GM23338 (cell line): ENCODE data around the gene MSN. TPM values are rescaled to one million over a fixed set of nuclear protein-coding genes. Genes with fewer than 3 reads are reported as not detected.

Source experiments
- ATAC-seq: fragments of 200-7000 bp; cut with Tn5 transposase; 3 replicates; pipeline ENCODE4 v1.9.1; 2020
- DNase-seq: peaks from one replicate; pipeline ENCODE4 v3.0.0-alpha.2; 2015; ENCODE audit warnings: low spot score
- H2AFZ ChIP-seq: fragments of 200-600 bp; sonication (generic); 2 replicates; pipeline ENCODE4 v1.8.0; 2016; ENCODE audit warnings: antibody characterized with exemption, mild to moderate bottlenecking, moderate library complexity
- H3F3A ChIP-seq: fragments of 200-600 bp; sonication (generic); replicated peaks from 2 replicates; pipeline ENCODE4 v1.8.0; 2017; ENCODE audit warnings: antibody characterized with exemption, mixed run types, low read depth
- H3K27ac ChIP-seq: fragments of 200-600 bp; sonication (generic); 2 replicates; pipeline ENCODE4 v1.6.1; 2016; ENCODE audit warnings: low read depth
- H3K27me3 ChIP-seq: fragments of 200-600 bp; sonication (generic); 2 replicates; pipeline ENCODE4 v1.8.0; 2016; ENCODE audit warnings: mild to moderate bottlenecking, mixed run types, moderate library complexity; ENCODE audit not compliant: insufficient read depth
- H3K36me3 ChIP-seq: fragments of 200-600 bp; sonication (generic); 2 replicates; pipeline ENCODE4 v1.8.0; 2016; ENCODE audit warnings: mild to moderate bottlenecking; ENCODE audit not compliant: insufficient read depth
- H3K4me1 ChIP-seq: fragments of 200-600 bp; sonication (generic); 2 replicates; pipeline ENCODE4 v1.8.0; 2016; ENCODE audit warnings: mild to moderate bottlenecking, moderate library complexity; ENCODE audit not compliant: insufficient read depth
- H3K4me2 ChIP-seq: fragments of 200-600 bp; sonication (generic); 2 replicates; pipeline ENCODE4 v1.7.1; 2017; ENCODE audit warnings: mixed run types
- H3K4me3 ChIP-seq: fragments of 200-600 bp; sonication (generic); 2 replicates; pipeline ENCODE4 v1.6.1; 2016; ENCODE audit warnings: mixed run types
- H3K79me2 ChIP-seq: fragments of 200-600 bp; sonication (generic); replicated peaks from 2 replicates; pipeline ENCODE4 v1.8.0; 2017; ENCODE audit warnings: mild to moderate bottlenecking; ENCODE audit not compliant: insufficient read depth
- H3K9me2 ChIP-seq: fragments of 200-600 bp; sonication (generic); 2 replicates; pipeline ENCODE4 v1.8.0; 2017; ENCODE audit not compliant: insufficient read depth
- H4K20me1 ChIP-seq: fragments of 200-600 bp; sonication (generic); replicated peaks from 2 replicates; pipeline ENCODE4 v1.8.0; 2017; ENCODE audit warnings: mild to moderate bottlenecking; ENCODE audit not compliant: insufficient read depth
- H3K27ac Mint-ChIP-seq: 2 replicates; pipeline ENCODE4 v1.8.0; 2020; ENCODE audit warnings: inconsistent platforms, mild to moderate bottlenecking, moderate library complexity, mixed read lengths
- H3K27me3 Mint-ChIP-seq: 3 replicates; pipeline ENCODE4 v1.8.0; 2022; ENCODE audit warnings: low read depth, mild to moderate bottlenecking, moderate library complexity, mixed read lengths, inconsistent platforms; ENCODE audit not compliant: insufficient read depth, poor library complexity
- H3K36me3 Mint-ChIP-seq: 3 replicates; pipeline ENCODE4 v1.8.0; 2021; ENCODE audit warnings: low read depth, mild to moderate bottlenecking, inconsistent platforms, moderate library complexity, mixed read lengths
- H3K4me1 Mint-ChIP-seq: 3 replicates; pipeline ENCODE4 v1.8.0; 2020; ENCODE audit warnings: mild to moderate bottlenecking, inconsistent platforms, mixed read lengths
- H3K4me3 Mint-ChIP-seq: 3 replicates; pipeline ENCODE4 v1.8.0; 2021; ENCODE audit warnings: moderate library complexity, mild to moderate bottlenecking, inconsistent platforms, mixed read lengths
- H3K9me3 Mint-ChIP-seq: 3 replicates; pipeline ENCODE4 v1.8.0; 2020; ENCODE audit warnings: moderate library complexity, mild to moderate bottlenecking, inconsistent platforms, mixed read lengths
- CREB1 ChIP-seq: fragments of 250-450 bp; sonication (Bioruptor Pico); IDR thresholded peaks from 2 replicates; pipeline ENCODE4 v1.5.0; 2020; ENCODE audit warnings: low read depth, mild to moderate bottlenecking, moderate library complexity
- ETS1 ChIP-seq: IDR thresholded peaks from 2 replicates; pipeline ENCODE4 v1.6.1; 2016; ENCODE audit warnings: antibody characterized with exemption
- EZH2 ChIP-seq: fragments of 200-600 bp; sonication (generic); IDR thresholded peaks from one replicate; pipeline ENCODE4 v1.8.0; 2017; ENCODE audit warnings: antibody characterized with exemption, mild to moderate bottlenecking, low read depth; ENCODE audit not compliant: unreplicated experiment
- EZH2phosphoT487 ChIP-seq: fragments of 200-600 bp; sonication (generic); IDR thresholded peaks from one replicate; pipeline ENCODE4 v1.8.1; 2018; ENCODE audit warnings: antibody characterized with exemption; ENCODE audit not compliant: unreplicated experiment
- JUNB ChIP-seq: IDR thresholded peaks from one replicate; pipeline ENCODE4 v1.6.1; 2016; ENCODE audit warnings: antibody characterized with exemption; ENCODE audit not compliant: unreplicated experiment
- NANOG ChIP-seq: IDR thresholded peaks from 2 replicates; pipeline ENCODE4 v1.6.1; 2016; ENCODE audit warnings: antibody characterized with exemption, borderline replicate concordance
- POLR2AphosphoS5 ChIP-seq: IDR thresholded peaks from 2 replicates; pipeline ENCODE4 v1.6.1; 2016; ENCODE audit warnings: antibody characterized with exemption, low read depth
- REST ChIP-seq: IDR thresholded peaks from one replicate; pipeline ENCODE4 v1.6.1; 2018; ENCODE audit warnings: antibody characterized with exemption; ENCODE audit not compliant: unreplicated experiment
- STAT1 ChIP-seq: IDR thresholded peaks from one replicate; pipeline ENCODE4 v1.6.1; 2016; ENCODE audit warnings: antibody characterized with exemption; ENCODE audit not compliant: unreplicated experiment
- ZNF114 ChIP-seq: fragments of 250-450 bp; sonication (Bioruptor Pico); IDR thresholded peaks from 2 replicates; pipeline ENCODE4 v1.5.0; 2020; ENCODE audit warnings: mild to moderate bottlenecking, moderate library complexity
- polyA plus RNA-seq: library from polyadenylated mRNA; unstranded; fragments of >200 nt; fragmentation: Nextera tagmentation; extraction: Ambion mirVana; gene quantifications from 2 replicates; pipeline ENCODE4 v1.2.1, GENCODE V29; 2016
- total RNA-seq: library from RNA; depleted of rRNA; stranded (reverse); fragments of >200 nt; shearing (Covaris generic); gene quantifications from 2 replicates; pipeline ENCODE4 v1.2.3, GENCODE V29; 2014
- TF ChIP-seq, protein P1 (sequence below): fragments of 250-450 bp; sonication (Bioruptor Pico); IDR thresholded peaks from 2 replicates; pipeline ENCODE4 v1.5.0; 2020; ENCODE audit warnings: mild to moderate bottlenecking, moderate library complexity

Gene MSN
- total and polyA plus RNA-seq, 2 experiments from 2014 or later, result 49.2 to 120 TPM

DNA sequence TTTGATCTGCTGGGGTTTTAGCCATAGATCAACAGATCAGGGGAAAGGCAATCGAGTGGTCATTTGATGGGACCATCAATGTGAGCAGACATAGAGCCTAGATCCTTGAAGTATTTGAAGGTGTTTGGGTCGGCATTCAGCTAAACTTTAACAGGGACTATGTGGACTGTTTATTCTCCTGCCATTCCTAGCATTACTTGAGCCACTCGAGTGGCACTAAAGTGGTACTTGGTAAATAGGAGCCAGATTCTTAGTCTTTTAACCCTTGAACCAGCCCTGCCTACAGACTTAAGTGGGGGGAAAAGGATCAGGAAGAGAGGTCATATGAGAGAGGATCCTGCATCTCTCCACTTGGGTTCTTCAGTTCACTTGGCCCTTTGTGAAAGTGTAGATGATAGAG, 3.8 kb downstream of the MSN start:
- Mint-ChIP-seq H3K36me3 (peaks cover 8% of the 10 kb centered on the region), H3K9me3 (no peaks in the 10 kb centered on the region), H3K27me3 (peaks cover 3% of the 10 kb centered on the region), H3K27ac (no peak overlapping the region), H3K4me1 (peaks cover 24% of the 10 kb centered on the region), H3K4me3 (no peak overlapping the region)
- Histone ChIP-seq H3K4me1 (peaks cover 9% of the 10 kb centered on the region), H3F3A (no peaks in the 10 kb centered on the region), H3K27ac (no peak overlapping the region), H3K4me3 (no peak overlapping the region), H3K36me3 (no peaks in the 10 kb centered on the region), H3K27me3 (no peaks in the 10 kb centered on the region), H4K20me1 (no peaks in the 10 kb centered on the region), H3K9me2 (no peaks in the 10 kb centered on the region), H2AFZ (no peak overlapping the region), H3K79me2 (peaks cover 77% of the 10 kb centered on the region), H3K4me2 (no peak overlapping the region)
- no peak for DNase-seq
- TF ChIP-seq CREB1, result no peak
- TF ChIP-seq POLR2AphosphoS5, result no peak
- no peak for TF ChIP-seq NANOG
- TF ChIP-seq REST, result no peak
- no peak for TF ChIP-seq STAT1
- TF ChIP-seq EZH2, result no peak
- no peak for TF ChIP-seq JUNB
- no peak for TF ChIP-seq ETS1
- TF ChIP-seq EZH2phosphoT487, result no peak
- no peak for TF ChIP-seq ZNF114 (CRISPR knock-in tag)
- TF ChIP-seq, protein P1, sequence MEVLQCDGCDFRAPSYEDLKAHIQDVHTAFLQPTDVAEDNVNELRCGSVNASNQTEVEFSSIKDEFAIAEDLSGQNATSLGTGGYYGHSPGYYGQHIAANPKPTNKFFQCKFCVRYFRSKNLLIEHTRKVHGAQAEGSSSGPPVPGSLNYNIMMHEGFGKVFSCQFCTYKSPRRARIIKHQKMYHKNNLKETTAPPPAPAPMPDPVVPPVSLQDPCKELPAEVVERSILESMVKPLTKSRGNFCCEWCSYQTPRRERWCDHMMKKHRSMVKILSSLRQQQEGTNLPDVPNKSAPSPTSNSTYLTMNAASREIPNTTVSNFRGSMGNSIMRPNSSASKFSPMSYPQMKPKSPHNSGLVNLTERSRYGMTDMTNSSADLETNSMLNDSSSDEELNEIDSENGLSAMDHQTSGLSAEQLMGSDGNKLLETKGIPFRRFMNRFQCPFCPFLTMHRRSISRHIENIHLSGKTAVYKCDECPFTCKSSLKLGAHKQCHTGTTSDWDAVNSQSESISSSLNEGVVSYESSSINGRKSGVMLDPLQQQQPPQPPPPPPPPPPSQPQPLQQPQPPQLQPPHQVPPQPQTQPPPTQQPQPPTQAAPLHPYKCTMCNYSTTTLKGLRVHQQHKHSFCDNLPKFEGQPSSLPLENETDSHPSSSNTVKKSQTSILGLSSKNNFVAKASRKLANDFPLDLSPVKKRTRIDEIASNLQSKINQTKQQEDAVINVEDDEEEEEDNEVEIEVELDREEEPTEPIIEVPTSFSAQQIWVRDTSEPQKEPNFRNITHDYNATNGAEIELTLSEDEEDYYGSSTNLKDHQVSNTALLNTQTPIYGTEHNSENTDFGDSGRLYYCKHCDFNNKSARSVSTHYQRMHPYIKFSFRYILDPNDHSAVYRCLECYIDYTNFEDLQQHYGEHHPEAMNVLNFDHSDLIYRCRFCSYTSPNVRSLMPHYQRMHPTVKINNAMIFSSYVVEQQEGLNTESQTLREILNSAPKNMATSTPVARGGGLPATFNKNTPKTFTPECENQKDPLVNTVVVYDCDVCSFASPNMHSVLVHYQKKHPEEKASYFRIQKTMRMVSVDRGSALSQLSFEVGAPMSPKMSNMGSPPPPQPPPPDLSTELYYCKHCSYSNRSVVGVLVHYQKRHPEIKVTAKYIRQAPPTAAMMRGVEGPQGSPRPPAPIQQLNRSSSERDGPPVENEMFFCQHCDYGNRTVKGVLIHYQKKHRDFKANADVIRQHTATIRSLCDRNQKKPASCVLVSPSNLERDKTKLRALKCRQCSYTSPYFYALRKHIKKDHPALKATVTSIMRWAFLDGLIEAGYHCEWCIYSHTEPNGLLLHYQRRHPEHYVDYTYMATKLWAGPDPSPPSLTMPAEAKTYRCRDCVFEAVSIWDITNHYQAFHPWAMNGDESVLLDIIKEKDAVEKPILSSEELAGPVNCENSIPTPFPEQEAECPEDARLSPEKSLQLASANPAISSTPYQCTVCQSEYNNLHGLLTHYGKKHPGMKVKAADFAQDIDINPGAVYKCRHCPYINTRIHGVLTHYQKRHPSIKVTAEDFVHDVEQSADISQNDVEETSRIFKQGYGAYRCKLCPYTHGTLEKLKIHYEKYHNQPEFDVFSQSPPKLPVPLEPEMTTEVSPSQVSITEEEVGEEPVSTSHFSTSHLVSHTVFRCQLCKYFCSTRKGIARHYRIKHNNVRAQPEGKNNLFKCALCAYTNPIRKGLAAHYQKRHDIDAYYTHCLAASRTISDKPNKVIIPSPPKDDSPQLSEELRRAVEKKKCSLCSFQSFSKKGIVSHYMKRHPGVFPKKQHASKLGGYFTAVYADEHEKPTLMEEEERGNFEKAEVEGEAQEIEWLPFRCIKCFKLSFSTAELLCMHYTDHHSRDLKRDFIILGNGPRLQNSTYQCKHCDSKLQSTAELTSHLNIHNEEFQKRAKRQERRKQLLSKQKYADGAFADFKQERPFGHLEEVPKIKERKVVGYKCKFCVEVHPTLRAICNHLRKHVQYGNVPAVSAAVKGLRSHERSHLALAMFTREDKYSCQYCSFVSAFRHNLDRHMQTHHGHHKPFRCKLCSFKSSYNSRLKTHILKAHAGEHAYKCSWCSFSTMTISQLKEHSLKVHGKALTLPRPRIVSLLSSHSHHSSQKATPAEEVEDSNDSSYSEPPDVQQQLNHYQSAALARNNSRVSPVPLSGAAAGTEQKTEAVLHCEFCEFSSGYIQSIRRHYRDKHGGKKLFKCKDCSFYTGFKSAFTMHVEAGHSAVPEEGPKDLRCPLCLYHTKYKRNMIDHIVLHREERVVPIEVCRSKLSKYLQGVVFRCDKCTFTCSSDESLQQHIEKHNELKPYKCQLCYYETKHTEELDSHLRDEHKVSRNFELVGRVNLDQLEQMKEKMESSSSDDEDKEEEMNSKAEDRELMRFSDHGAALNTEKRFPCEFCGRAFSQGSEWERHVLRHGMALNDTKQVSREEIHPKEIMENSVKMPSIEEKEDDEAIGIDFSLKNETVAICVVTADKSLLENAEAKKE (CRISPR knock-in tag), result no peak
- ATAC-seq, result no peak
